ENCODE results near the gene POLN.

The POLN gene

DNA sequence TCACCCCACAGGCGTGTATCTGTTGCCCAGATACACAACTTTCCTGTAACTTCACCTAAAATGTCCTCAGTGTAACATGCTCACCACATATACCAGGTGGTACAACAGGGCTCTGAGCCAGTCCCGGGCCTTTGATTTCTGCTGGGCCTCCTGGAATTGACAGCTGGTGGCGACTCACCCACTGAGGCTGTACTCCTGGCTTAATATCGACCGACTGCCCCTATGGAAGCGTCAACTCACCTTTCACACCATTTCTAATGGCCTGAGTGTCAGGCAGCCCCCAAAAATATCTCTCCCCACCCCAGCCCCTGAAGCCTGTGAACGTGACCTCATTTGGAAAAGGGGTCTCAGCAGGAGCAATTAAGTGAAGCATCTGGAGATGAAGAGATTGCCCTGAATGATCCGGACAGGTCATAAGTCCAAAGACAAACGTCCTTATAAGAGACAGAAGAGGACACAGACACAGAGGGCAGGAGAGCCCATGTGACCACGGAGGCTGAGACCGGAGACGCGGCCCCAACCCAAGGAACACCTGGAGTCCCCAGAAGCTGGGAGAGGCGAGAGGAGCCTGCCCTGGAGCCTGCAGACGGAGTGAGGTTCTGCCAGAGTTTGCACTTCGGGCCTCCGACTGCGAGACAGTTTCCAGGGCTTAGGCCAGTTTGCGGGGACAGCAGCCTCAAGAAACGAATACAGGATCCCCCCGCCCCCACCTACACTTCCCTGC is 32.6 kb upstream of the POLN start:
- no peak overlapping the region for H3K27ac ChIP-seq
- DNase-seq (ENCODE audit: low spot score) = no peak
- TF ChIP-seq, protein P1, sequence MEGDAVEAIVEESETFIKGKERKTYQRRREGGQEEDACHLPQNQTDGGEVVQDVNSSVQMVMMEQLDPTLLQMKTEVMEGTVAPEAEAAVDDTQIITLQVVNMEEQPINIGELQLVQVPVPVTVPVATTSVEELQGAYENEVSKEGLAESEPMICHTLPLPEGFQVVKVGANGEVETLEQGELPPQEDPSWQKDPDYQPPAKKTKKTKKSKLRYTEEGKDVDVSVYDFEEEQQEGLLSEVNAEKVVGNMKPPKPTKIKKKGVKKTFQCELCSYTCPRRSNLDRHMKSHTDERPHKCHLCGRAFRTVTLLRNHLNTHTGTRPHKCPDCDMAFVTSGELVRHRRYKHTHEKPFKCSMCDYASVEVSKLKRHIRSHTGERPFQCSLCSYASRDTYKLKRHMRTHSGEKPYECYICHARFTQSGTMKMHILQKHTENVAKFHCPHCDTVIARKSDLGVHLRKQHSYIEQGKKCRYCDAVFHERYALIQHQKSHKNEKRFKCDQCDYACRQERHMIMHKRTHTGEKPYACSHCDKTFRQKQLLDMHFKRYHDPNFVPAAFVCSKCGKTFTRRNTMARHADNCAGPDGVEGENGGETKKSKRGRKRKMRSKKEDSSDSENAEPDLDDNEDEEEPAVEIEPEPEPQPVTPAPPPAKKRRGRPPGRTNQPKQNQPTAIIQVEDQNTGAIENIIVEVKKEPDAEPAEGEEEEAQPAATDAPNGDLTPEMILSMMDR (IDR thresholded peaks at IDR 0.05) = no peak

DNA sequence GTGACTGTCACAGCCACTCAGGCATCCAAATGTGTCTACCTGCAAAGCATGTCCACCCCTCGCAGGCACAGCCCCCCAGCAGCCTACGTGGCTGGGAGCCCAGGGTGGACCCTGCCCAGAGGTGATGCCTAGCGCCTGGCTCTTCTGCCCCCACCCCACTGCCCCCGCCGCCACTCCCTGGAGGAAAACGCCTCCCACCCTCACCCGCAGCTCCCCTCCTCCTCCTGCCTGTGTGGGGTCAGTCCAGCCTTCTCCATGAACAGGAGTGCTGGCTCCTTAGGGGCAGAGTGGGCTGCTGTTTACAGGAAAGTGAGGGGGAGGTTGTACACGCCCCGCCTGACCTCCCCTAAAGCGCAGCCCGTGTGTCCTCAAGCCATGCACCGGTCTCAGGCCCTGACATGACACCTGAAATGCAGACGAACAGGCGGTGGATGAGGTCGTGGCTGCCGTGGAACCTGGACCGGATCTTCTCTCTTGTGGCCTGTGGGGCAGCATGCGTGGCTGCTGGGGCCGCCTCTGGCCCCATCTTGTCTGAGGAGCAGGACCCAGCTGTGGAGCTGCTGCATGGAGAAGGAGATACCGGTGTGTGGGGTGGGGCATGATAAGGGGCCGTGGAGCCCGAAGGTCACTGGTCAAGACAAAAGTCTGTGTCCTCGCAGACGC is 31.9 kb upstream of the POLN start:
- no peak for DNase-seq (ENCODE audit: low spot score)

More for the DNA sequence above, 32.6 kb upstream of the POLN start:
- H3K4me3 ChIP-seq = no peak overlapping the region

DNA sequence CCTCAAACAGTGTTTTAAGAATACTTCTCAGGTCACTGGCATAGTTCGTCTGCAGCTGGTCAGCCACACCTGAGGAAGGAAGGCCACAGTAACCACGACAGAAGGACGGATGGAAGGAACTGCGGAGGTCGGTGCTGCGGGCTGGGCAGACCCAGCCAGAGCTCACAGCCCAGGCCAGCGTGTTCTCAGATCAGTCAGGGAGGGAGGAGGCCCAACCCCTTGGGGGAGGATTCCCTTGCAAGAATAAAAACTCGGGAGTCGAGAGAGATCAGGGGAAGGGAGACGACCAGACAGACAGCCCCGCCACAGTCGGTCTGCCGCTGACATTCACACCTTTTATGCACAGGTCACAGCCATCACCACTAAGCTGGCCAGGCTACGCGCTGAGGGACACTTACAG is 31.3 kb upstream of the POLN start:
- DNase-seq (ENCODE audit: low spot score) = no peak

More for the DNA sequence above, 31.9 kb upstream of the POLN start:
- H3K27ac ChIP-seq = no peak overlapping the region
- TF ChIP-seq, protein P1 (IDR thresholded peaks at IDR 0.05) = no peak
- H3K4me3 ChIP-seq = no peak overlapping the region

DNA sequence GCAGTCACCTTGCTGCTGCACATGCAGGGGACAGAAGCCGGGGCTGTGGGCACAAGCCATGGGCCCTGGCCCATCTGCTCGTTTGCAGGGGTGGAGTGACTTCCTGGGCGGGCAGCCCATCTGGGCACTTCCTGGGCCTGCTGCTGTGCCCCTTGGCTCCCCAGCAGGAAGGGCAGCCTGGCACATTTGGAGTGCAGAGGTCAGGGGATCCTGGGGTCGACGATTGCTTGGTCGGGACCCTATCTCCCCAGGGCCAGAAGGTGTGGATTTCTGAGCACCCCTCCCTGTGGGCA is 30.9 kb upstream of the POLN start:
- H3K4me3 ChIP-seq = no peak overlapping the region
- TF ChIP-seq, protein P1 (IDR thresholded peaks at IDR 0.05) = no peak
- H3K27ac ChIP-seq = no peak overlapping the region
- no peak for DNase-seq (ENCODE audit: low spot score)

More for the DNA sequence above, 31.3 kb upstream of the POLN start:
- Histone ChIP-seq H3K4me3 (no peak overlapping the region), H3K27ac (no peak overlapping the region)
- TF ChIP-seq, protein P1 (IDR thresholded peaks at IDR 0.05) = no peak

DNA sequence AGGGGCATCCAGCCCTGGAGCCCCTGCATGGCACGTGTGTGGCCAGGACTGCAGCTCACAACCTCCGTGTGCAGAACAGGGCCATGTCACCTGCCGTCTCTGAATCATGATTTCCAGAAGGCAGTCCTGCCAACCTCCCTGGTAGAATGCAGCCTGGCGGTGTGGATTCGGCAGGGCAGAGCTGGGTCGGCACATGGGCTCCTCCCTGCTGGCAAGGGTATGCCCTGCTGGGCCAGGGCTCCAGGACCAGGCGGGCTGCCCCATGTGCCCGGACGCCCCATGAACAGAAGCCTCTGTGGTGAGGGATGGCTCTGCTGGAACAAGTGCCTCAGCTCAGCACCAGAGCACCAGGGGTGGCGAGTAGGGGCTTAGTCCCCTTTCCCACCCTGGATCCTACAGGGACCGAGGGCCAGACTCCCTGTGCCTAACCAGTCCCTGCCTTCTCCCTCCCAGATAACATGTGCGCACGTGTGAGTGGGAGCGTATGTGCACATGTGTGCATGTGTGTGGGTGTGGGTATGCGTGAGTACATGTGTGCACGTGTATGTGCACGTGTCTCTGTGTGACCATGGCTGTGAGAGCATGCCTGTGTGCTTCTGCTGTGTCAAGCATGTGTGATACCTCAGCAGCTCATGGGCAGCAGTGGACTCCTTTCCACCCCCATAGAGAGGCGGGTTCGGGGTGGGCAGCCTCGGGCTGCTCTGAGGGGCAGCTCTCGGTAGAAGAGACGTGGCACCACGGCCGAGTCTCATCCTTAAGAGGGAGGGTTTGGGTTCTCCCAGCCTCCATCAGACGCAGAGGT is 30.3 kb upstream of the POLN start:
- no peak overlapping the region for H3K27ac ChIP-seq
- TF ChIP-seq, protein P1 (IDR thresholded peaks at IDR 0.05) = no peak
- DNase-seq (ENCODE audit: low spot score) = no peak
- H3K4me3 ChIP-seq = no peak overlapping the region

DNA sequence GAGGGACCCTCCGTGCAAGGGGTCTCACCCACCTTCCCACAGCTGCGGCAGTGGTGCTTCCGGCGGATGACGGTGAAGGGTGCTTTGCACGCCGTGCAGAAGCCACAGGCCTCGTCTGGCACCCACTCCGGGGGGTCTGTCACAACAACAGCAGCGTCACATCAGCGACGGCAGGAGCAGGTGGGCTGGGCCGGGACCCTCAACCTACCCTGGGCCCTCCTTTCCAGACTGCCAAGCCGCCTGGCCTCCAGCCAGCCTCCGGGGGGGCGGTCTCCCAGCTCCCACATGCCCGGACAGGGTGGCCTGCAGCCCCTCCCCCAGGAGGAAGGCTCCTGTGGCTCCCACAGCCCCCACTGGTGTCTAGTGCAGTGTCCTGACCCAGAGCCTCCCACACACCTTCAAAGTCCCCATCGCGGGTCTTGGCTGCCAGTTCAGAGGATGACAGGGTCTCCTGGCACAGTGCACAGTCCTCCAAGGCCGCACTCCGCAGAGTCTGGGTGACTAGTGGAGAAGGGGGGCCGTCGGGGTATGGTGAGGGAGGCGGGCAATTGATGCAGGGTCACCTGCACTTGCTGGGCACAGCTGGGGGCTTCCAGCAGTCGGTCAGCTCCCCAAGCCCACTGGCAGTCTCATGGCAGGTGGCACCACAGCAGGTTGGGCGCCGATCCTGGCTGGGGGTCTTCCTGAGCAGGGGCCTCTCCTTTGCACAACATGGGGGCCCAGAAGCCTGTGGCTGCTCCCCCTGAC is 29.5 kb upstream of the POLN start:
- TF ChIP-seq, protein P1 (IDR thresholded peaks at IDR 0.05) = no peak
- no peak overlapping the region for H3K27ac ChIP-seq
- no peak for DNase-seq (ENCODE audit: low spot score)
- H3K4me3 ChIP-seq = no peak overlapping the region
